NCI-H2196 (cell line): Measurements from ENCODE around the gene PTPRM.

Experiments
- DNase-seq: peaks from one replicate; lab custom pipeline; 2025; ENCODE audit not compliant: unreplicated experiment; lab: John Stamatoyannopoulos, UW

PTPRM gene

GRCh38 chr18:7598167-7599047 lies 31.3 kb downstream of the PTPRM start:
- DNase-seq, result no peak

- no peak for DNase-seq
Observed at GRCh38 chr18:7600036-7600435, 32.9 kb downstream of the PTPRM start.

GRCh38 chr18:7600528-7601245 lies 33.6 kb downstream of the PTPRM start:
- no peak for DNase-seq

GRCh38 chr18:7601246-7601615 lies 34.1 kb downstream of the PTPRM start:
- no peak for DNase-seq

- no peak for DNase-seq
Observed at GRCh38 chr18:7601936-7602335, 34.8 kb downstream of the PTPRM start.

- no peak for DNase-seq
Observed at GRCh38 chr18:7603259-7604000, 36.3 kb downstream of the PTPRM start.

- DNase-seq, result no peak
Observed at GRCh38 chr18:7604361-7604760, 37.2 kb downstream of the PTPRM start.

GRCh38 chr18:7605705-7606104 lies 38.6 kb downstream of the PTPRM start:
- no peak for DNase-seq

- no peak for DNase-seq
Observed at GRCh38 chr18:7607540-7608173, 40.5 kb downstream of the PTPRM start.

- no peak for DNase-seq
Observed at GRCh38 chr18:7608174-7608550, 41.0 kb downstream of the PTPRM start.

GRCh38 chr18:7608781-7609201 lies 41.7 kb downstream of the PTPRM start:
- no peak for DNase-seq

- no peak for DNase-seq
Observed at GRCh38 chr18:7609617-7610016, 42.5 kb downstream of the PTPRM start.

GRCh38 chr18:7614042-7614441 lies 46.9 kb downstream of the PTPRM start:
- DNase-seq, result no peak

GRCh38 chr18:7615840-7616239 lies 48.7 kb downstream of the PTPRM start:
- no peak for DNase-seq

- no peak for DNase-seq
Observed at GRCh38 chr18:7616661-7617060, 49.5 kb downstream of the PTPRM start.

GRCh38 chr18:7617738-7618422 lies 50.8 kb downstream of the PTPRM start:
- no peak for DNase-seq

- DNase-seq, result no peak
Observed at GRCh38 chr18:7618891-7619442, 51.9 kb downstream of the PTPRM start.

- DNase-seq, result no peak
Observed at GRCh38 chr18:7619676-7620075, 52.6 kb downstream of the PTPRM start.

- no peak for DNase-seq
Observed at GRCh38 chr18:7622721-7623120, 55.6 kb downstream of the PTPRM start.

- DNase-seq, result no peak
Observed at GRCh38 chr18:7623681-7624080, 56.6 kb downstream of the PTPRM start.
